Calu3 (cell line): ENCODE measurements around the gene DHX36. TPM values are rescaled to one million over a fixed set of nuclear protein-coding genes. Genes with fewer than 3 reads are reported as not detected.

Source experiments
- BruUV-seq: library from RNA; stranded (reverse); fragments of 400-500 nt; replicated peaks from 2 replicates; lab custom pipeline; 2021; lab: Mats Ljungman, UMichigan
- CTCF ChIA-PET: fragments of 300-600 bp; sonication (Branson Sonifier 250); formaldehyde crosslinking; loops from one replicate; lab custom pipeline; 2022; ENCODE audit warnings: antibody characterized with exemption; lab: Charles Lee
- DNase-seq: peaks from one replicate; pipeline ENCODE4 v3.0.0; 2022
- H3K27ac Mint-ChIP-seq: one replicate; pipeline ENCODE4 v1.8.0; 2022; ENCODE audit warnings: mixed read lengths; ENCODE audit not compliant: unreplicated experiment
- H3K27me3 Mint-ChIP-seq: one replicate; pipeline ENCODE4 v1.8.0; 2022; ENCODE audit warnings: mixed read lengths; ENCODE audit not compliant: unreplicated experiment
- H3K36me3 Mint-ChIP-seq: one replicate; pipeline ENCODE4 v1.8.0; 2022; ENCODE audit warnings: mild to moderate bottlenecking, moderate library complexity, mixed read lengths; ENCODE audit not compliant: insufficient read depth, unreplicated experiment
- H3K4me1 Mint-ChIP-seq: one replicate; pipeline ENCODE4 v1.8.0; 2022; ENCODE audit warnings: mild to moderate bottlenecking, low read depth, mixed read lengths; ENCODE audit not compliant: unreplicated experiment
- H3K4me3 Mint-ChIP-seq: one replicate; pipeline ENCODE4 v1.8.0; 2022; ENCODE audit warnings: mild to moderate bottlenecking, low read depth, moderate library complexity, mixed read lengths; ENCODE audit not compliant: unreplicated experiment
- H3K9me3 Mint-ChIP-seq: one replicate; pipeline ENCODE4 v1.8.0; 2022; ENCODE audit warnings: low read depth, mixed read lengths; ENCODE audit not compliant: unreplicated experiment
- CTCF ChIP-seq: fragments of 200-600 bp; IDR thresholded peaks from one replicate; pipeline ENCODE4 v1.8.0; 2022; ENCODE audit warnings: antibody characterized with exemption; ENCODE audit not compliant: unreplicated experiment
- intact Hi-C: fragments of 100-400 bp; cut with micrococcal nuclease; formaldehyde crosslinking; loops from one replicate; pipeline ENCODE4 v1.10.0; 2022; ENCODE audit not compliant: unreplicated experiment
- total RNA-seq: library from RNA; stranded (reverse); gene quantifications from 2 replicates; pipeline ENCODE4 v1.2.3, GENCODE V29; 2022

The DHX36 gene
- total RNA-seq, 1 experiment from 2014 or later, result 127 TPM

GRCh38 chr3:154290187-154290586 is 34.1 kb downstream of the DHX36 start:
- CTCF ChIA-PET, result no interaction called here
- Mint-ChIP-seq H3K4me3 (no peak overlapping the region), H3K9me3 (no peaks in the 10 kb centered on the region), H3K27me3 (no peaks in the 10 kb centered on the region), H3K27ac (no peak overlapping the region), H3K36me3 (peaks cover 70% of the 10 kb centered on the region), H3K4me1 (no peaks in the 10 kb centered on the region)
- no peak for DNase-seq
- intact Hi-C loops, result no loop called here
- TF ChIP-seq CTCF, result no peak
- BruUV-seq, result no TSS peak

GRCh38 chr3:154285221-154285620 is 39.1 kb downstream of the DHX36 start:
- Mint-ChIP-seq H3K4me1 (no peaks in the 10 kb centered on the region), H3K4me3 (no peak overlapping the region), H3K9me3 (no peaks in the 10 kb centered on the region), H3K27me3 (no peaks in the 10 kb centered on the region), H3K27ac (no peak overlapping the region), H3K36me3 (peaks cover 78% of the 10 kb centered on the region)
- no peak for TF ChIP-seq CTCF
- CTCF ChIA-PET, result no interaction called here
- intact Hi-C loops, result no loop called here
- DNase-seq, result no peak
- no TSS peak for BruUV-seq

- no peaks in the 10 kb centered on the region for H3K9me3 Mint-ChIP-seq
These were observed 44.1 kb downstream of the DHX36 start for GRCh38 chr3:154280161-154280560.

GRCh38 chr3:154275965-154276364 is 48.3 kb downstream of the DHX36 start:
- CTCF ChIA-PET, result no interaction called here
- intact Hi-C loops, result no loop called here
- peaks cover 51% of the 10 kb centered on the region for H3K36me3 Mint-ChIP-seq
- no peak for DNase-seq
- H3K27ac Mint-ChIP-seq, result no peak overlapping the region
- no peaks in the 10 kb centered on the region for H3K27me3 Mint-ChIP-seq
- no peak for TF ChIP-seq CTCF
- no peak overlapping the region for H3K4me3 Mint-ChIP-seq
- H3K9me3 Mint-ChIP-seq, result no peaks in the 10 kb centered on the region
- BruUV-seq, result no TSS peak
- no peaks in the 10 kb centered on the region for H3K4me1 Mint-ChIP-seq

More at GRCh38 chr3:154280161-154280560, 44.1 kb downstream of the DHX36 start:
- BruUV-seq, result no TSS peak
- no peak for TF ChIP-seq CTCF
- no peaks in the 10 kb centered on the region for H3K27me3 Mint-ChIP-seq
- H3K36me3 Mint-ChIP-seq, result peaks cover 65% of the 10 kb centered on the region
- no peak overlapping the region for H3K27ac Mint-ChIP-seq
- DNase-seq, result no peak
- intact Hi-C loops, result no loop called here
- H3K4me1 Mint-ChIP-seq, result no peaks in the 10 kb centered on the region
- H3K4me3 Mint-ChIP-seq, result no peak overlapping the region
- CTCF ChIA-PET, result no interaction called here
